Measurements from ENCODE around the gene EGLN2.
"Not testable (repeated sequence)": the region's sequence is repeated elsewhere in the genome, so short reads cannot be mapped to it uniquely, and the experiment has no call there.

The EGLN2 gene

DNA sequence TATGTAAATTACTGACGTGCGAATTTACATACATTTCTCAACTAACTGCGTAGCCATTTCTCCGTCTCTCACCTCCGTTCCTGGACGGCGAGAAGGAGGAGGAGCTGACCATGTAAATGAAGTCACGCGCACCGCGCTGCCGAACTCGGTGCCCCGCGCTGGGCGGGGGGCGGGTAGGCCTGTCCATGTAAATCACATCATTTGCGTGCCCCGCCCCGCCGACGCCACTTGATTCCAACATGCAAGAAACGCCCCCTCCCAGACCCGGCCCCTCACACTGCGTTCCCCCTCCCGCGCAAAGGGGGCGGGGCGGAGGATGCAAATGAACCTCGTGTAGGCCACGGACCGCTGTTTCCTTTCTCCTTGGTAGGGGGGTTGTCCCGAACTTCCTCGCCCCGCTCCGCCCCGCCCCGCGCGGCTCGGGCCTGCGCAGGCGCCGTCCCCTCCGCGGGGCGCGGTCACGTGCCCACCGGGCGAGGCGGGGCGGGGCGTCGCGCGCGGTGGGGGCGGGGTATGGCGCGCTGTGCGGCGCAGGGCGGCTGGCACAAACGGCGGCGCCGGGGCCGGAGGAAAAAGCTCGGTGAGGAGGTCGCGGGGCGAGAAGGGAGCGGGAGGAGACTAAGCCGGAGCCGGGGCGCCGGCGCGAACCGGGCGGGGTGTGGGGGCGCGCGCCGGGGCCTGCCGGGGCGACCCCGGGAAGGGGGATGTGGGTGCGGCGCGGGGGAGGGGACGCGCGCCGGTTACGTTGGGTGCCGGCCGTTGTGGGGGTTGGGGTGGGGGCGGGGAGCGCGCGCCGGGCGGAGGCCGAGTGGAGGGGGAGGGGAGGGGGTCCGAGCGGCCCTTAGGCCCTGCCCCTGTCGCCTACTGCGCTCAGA lies at the start of gene EGLN2:
TSS of gene EGLN2 (plus strand) at position 509 of the 875 bp plus-strand sequence. CDS start 1,382 bp downstream, outside the sequence.
- in situ Hi-C loops (cut with MboI; ENCODE audit: low sequenced_read_pairs): no loop called here

DNA sequence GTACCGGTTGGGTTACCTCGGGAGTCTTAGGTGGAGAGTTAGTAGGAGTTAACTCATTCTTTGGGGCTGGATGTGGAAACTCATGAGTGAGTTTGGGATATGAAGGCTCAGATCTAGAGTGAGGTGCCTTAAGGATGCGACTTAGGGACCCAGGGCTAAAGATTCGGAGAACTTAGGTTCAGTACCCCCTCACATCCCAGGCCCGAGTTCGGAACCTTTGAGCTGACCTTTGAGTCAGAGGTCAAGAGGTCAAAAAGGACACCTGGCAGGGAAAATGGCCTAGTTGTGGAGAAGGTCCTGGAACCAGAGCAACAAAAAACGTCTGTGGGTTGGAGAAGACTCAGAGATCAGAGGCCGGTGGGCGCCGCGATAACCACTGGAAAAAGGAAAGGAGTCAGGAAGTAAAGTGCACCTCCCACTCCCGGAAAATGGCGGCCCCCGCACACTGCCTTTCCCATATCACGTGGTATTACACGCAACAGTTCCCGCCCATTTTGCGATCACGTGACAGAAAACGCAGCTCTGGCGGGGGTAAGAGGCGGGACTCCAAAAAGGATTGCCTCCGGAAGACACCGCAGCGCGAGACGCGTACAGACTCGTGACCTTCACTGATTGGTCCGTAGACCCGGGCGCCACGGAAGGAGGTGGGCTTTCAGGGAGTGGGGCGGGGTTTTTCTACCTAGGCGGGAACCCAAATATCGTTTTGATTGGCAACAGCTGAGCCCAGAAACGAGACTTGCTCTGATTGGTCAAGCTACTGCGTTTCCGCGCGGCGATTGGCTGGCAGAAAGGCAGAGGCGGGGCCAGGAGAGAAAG lies 48.7 kb upstream of the EGLN2 start, which contains the start of gene ACTMAP:
TSS of gene ACTMAP (minus strand) at position 420 of the 816 bp plus-strand sequence. CDS start 674 bp downstream, outside the sequence.
- in situ Hi-C loops (cut with MboI; ENCODE audit: low sequenced_read_pairs): no loop called here

DNA sequence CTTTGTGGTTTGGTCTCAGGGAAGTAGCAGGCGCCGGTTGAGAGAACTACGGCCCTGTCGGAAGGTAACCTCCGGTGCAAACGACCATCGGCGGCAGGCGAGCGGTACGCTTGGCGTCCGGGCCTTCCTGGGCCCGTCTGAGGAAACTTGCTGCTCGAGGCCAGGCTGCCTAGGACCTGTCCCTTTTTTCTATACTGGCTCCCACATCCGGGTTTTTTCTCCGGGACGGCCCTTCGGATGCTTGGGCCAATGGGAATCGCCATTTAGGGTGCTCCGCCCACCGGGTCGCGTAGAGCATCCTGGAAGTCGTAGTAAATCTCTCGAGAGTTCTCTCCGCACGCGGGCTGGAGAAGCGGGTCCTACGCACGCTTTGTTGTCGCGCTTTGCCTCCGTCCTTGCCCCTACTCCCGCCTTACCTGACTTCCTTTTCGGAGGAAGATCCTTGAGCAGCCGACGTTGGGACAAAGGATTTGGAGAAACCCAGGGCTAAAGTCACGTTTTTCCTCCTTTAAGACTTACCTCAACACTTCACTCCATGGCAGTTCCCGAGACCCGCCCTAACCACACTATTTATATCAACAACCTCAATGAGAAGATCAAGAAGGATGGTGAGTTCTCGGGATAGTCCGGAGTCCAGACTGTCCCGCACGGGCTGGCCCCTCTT lies 48.0 kb upstream of the EGLN2 start, which contains the start of gene SNRPA:
TSS of gene SNRPA (plus strand) at position 330 of the 664 bp plus-strand sequence. CDS start at position 536, 206 bp downstream.
- in situ Hi-C loops (cut with MboI; ENCODE audit: low sequenced_read_pairs): no loop called here

DNA sequence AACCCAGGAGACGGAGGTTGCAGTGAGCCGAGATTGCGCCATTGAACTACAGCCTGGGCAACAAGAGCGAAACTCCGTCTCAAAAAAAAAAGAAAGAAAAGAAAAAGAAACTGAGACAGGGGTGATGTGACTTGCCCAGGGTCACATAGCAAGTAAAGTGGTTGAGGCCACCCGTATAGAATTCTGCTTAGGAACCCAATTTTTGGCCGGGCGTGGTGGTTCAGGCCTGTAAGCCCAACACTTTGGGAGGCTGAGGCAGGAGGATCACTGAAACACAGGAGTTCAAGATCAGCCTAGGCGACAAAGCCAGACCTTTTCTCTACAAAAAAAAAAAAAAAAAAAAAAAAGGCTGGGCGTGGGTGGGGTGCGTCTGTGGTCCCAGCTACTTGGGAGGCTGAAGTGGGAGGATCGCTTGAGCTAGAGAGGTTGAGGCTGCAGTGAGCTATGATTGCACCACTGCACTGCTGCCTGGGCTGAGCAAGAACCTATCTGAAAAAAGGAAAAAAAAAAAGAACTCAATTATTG lies 46.7 kb upstream of the EGLN2 start:
- in situ Hi-C loops (cut with MboI; ENCODE audit: low sequenced_read_pairs): no loop called here

DNA sequence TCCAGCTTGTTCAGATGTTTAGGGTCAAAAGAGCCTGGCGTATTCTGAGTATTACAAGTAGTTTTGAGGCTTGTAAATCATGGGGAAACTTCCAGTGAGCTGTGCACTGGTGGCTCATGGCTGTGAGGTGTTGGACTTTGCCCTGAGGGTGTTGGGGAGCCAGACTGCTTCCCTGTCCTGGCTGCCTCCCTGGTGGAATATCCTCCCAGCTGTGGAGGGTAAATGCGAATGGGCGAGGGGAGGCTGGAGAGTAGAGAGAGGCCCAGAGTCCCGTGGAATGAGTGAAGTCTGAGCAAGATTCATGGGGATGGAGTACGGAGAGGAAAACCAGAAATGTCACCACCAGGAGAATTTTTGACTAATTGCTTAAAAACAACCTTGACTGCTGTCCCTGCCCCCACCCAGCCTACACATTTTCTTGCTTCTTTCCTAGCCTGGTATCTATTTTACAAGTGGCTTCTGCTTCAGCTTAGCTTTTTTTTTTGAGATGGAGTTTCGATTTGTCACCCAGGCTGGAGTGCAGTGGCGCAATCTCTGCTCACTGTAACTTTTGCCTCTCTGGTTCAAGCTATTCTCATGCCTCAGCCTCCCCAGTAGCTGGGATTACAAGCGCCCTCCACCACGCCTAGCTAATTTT lies 44.3 kb upstream of the EGLN2 start:
- in situ Hi-C loops (cut with MboI; ENCODE audit: low sequenced_read_pairs): no loop called here

DNA sequence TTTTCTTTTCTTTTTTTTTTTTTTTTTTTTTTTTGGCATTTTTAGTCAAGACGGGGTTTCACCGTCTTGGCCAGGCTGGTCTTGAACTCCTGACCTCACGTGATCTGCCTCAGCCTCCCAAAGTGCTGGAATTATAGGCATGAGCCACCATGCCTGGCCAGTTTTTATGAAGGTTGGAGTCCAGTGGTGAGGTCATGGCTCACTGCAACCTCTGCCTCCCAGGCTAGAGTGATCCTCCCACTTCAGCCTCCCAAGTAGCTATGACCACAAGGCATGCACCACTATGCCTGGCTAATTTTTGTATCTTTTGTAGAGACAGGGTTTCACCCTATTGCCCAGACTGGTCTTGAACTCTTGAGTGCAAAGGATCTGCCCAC lies 43.8 kb upstream of the EGLN2 start:
- in situ Hi-C loops (cut with MboI; ENCODE audit: low sequenced_read_pairs): no loop called here

DNA sequence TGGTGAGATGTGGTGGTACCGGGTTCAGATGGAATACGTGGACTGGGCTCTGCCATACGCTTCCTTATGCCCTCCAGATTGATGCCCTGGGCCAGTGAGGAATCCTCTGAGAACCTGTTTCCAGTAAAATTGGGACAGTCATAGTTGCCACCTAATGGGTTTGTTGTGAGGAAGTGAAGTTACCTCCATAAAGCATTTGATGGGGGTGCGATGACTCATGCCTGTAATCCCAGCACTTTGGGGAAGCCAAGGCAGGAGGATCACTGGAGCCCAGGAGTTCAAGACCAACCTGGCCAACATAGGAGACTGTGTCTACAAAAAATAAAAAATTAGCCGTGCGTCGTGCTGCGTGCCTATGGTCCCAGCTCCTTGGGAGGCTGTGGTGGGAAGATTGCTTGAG lies 43.2 kb upstream of the EGLN2 start:
- in situ Hi-C loops (cut with MboI; ENCODE audit: low sequenced_read_pairs): no loop called here

DNA sequence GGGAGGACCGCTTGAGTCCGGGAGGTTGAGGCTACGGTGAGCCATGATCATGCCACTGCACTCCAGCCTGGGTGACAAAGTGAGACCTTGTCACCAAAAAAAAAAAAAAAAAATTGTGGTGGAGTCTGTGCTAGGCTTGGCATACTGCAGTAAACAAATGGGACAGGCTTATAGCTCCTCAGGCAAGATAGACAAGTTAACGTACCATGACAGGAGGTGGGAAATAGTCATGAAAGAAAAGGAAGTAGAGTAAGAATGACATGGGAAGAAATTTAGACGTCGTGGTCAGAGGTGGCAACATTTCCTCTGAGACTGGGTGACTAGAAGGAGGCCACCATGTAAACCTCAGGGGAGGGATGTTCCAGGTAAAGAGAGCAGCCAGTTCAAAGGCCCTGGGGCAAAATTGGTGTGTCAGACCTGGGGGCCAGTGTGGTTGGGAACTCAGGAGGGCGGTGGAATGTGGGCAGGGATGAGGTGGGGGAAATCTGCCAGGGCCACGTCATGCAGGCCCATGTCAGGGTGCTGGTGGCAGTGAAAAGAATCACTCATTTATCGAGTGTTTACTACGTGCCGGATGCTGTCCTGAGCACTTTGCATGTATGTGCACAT lies 42.4 kb upstream of the EGLN2 start:
- in situ Hi-C loops (cut with MboI; ENCODE audit: low sequenced_read_pairs): no loop called here

DNA sequence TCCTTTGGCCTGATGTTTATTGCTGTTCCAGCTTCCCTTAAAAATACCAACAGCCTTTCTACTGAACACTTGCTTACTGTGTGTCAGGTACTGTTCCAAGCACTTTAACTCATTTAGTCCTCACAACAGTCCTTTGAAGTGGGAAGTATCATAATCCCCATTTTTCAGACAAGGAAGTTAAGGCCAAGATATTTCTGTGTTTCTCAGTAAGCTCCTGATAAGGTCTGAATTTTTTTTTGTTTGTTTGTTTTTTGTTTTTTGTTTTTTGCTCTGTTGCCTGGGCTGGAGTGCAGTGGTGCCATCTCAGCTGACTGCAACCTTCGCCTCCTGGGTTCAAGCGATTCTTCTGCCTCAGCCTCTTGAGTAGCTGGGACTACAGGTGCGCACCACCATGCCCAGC lies 40.5 kb upstream of the EGLN2 start:
- in situ Hi-C loops (cut with MboI; ENCODE audit: low sequenced_read_pairs): no loop called here

DNA sequence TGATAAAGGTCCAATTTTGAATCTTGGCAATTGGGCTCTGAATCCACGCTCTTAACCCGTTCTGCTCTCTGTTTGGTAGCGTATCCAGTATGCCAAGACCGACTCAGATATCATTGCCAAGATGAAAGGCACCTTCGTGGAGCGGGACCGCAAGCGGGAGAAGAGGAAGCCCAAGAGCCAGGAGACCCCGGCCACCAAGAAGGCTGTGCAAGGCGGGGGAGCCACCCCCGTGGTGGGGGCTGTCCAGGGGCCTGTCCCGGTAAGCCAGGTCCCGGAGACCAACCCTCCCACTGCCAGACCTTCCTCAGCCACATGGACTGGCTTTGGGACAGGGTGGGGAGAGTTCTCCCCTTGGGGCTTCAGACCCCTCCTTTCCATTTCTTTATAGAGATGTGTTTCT lies 39.6 kb upstream of the EGLN2 start:
- in situ Hi-C loops (cut with MboI; ENCODE audit: low sequenced_read_pairs): no loop called here

DNA sequence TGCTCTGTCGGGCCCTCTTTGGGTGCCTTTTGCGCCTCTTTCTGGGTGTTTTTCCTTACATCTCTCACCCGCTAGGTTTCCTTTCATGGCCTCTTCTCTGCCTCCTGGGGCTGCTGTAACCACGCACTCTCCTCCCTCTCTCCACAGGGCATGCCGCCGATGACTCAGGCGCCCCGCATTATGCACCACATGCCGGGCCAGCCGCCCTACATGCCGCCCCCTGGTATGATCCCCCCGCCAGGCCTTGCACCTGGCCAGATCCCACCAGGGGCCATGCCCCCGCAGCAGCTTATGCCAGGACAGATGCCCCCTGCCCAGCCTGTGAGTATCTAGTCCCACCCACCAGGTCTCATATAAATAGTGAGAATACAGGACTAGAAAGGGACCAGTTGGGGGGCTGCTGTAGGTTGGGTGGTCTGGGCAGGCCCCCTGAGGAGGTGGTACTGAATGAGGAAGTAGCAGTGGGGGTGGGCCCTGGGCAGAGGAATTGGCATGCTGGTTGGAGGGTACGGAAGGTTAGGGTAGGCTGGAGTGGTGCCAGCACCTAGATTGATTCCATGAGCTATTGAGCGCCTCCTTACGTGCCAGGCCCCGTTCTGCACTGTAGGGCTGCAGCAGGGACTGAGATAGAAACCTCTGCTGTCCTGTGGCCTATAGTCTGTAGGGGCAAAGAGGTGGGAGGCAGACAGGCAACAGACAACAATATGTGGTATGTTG lies 36.1 kb upstream of the EGLN2 start:
- in situ Hi-C loops (cut with MboI; ENCODE audit: low sequenced_read_pairs): no loop called here

DNA sequence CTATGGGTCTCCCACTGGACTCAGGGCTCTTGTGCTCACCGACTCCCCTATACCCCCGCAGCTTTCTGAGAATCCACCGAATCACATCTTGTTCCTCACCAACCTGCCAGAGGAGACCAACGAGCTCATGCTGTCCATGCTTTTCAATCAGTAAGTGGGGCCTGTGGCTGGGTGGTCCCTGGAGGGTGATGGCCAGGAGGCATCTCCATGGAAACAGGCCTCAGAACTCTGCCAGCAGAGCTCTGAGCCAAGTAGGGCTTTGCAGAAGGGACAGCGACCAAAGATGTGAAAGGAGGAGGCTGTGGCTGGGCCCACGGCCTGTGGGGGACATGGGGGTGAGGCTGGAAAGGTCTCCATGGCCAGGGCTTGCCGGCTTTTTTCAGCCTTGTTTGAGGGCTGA lies 35.5 kb upstream of the EGLN2 start:
- in situ Hi-C loops (cut with MboI; ENCODE audit: low sequenced_read_pairs): no loop called here

DNA sequence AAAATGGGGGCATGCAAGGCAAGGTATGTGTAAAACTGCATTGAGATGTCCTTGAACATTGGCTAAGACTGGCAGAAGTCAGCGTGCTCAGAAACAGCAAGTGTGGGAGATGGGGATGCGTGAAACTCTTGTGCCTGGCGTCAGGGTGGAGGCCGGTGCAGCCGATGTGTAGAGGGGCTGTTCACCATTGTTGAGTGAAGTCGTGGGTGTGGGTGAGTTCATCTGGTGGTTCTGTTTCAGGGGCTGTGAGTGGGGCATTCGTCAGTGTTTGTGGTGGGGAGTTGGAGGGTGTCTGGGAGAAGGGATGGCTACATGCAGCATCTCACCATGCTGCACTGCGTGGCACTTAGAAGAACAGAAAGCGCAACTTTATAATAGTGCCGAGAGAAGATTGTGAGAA lies 35.0 kb upstream of the EGLN2 start:
- in situ Hi-C loops (cut with MboI; ENCODE audit: low sequenced_read_pairs): no loop called here

DNA sequence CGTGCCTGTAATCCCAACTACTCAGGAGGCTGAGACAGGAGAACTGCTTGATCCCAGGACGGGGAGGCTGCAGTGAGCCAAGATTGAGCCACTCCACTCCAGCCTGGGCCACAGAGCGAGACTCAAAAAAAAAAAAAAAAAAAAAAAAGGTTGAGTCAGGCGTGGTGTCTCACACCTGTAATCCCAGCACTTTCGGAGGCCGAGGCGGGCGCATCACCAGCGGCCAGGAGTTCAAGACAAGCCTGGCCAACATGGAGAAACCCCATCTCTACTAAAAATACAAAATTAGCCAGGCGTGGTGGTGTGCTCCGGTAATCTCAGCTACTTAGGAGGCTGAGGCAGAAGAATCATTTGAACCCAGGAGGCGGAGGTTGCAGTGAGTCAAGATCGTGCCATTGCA lies 32.6 kb upstream of the EGLN2 start:
- in situ Hi-C loops (cut with MboI; ENCODE audit: low sequenced_read_pairs): not testable (repeated sequence)

DNA sequence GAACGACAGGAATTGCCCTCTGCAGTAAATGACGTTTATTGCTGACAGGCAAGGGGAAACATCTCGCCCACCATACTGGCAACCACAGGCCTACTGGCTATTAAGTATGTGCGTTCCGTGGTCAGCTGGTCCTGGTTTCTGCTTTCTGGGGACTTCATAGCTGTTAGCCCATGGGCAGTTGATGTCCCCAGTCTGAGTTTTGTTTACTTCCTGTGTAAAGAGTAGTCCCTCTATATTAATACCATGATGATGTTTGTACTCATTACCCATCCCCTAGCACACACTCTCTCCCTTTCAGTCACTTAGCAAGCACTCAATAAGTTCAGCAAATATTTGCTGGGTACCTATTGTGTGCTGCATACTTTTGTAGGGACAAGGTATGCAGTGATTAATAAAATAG lies 30.1 kb upstream of the EGLN2 start:
- in situ Hi-C loops (cut with MboI; ENCODE audit: low sequenced_read_pairs): no loop called here

DNA sequence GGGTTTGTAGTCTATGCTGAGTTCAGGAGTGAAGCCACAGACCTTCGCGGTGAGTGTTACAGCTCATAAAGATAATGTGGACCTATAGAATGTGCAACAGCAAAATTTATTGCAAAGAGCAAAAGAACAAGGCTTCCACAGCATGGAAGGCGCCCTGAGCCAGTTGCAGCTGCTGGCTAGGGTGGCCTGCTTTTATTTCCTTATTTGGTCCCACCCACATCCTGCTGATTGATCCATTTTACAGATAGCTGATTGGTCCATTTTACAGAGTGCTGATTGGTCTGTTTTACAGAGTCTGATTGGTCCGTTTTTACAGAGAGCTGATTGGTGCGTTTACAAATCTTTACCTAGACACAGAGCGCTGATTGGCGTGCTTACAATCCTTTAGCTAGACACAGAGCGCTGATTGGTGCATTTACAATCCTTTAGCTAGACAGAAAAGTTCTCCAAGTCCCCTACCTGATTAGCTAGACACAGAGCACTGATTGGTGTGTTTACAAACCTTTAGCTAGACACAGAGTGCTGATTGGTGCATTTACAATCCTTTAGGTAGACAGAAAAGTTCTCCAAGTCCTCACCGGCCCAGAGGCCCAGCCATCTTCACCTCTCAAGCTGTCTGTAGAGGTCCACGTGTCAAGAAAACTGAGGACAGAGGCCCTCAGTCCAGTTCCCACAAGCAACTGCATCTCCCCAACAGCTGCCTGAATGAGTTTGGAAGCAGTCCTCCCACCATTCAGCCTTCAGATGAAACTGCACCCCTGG lies 27.7 kb upstream of the EGLN2 start:
- in situ Hi-C loops (cut with MboI; ENCODE audit: low sequenced_read_pairs): not testable (repeated sequence)

DNA sequence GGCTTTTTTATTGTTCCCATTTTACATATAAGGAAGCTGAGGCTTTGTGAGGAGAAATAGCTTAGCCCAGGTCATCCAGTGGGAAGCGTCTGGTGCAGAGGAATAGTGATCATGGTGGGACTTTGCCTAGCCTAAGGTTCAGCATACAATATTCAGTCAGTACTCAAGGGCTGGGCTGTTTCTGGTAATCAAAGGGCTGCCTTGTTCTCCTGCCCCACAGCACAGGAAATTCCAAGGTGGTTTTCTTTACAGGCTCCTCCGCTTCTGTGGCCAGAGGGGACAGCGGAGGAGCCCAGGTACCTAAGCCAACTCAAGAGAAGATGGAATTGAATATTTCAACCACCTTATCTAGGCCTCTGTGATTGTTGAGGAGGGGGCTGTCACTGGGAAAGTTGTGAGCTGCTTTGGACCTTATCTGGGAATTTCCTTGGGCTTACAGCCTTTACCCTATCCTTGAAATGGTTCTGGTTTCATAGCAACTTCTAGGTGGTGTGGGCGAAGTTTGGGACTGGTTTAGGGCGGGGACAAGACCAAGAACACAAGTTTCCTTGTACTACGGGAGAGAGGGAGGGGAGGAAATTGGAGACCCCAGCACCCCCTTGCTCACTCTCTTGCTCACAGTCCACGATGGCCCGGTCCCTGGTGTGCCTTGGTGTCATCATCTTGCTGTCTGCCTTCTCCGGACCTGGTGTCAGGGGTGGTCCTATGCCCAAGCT lies 23.9 kb upstream of the EGLN2 start, which contains the start of gene MIA:
TSS of gene MIA (plus strand) at position 606 of the 716 bp plus-strand sequence. CDS start at position 628, 22 bp downstream.
- in situ Hi-C loops (cut with MboI; ENCODE audit: low sequenced_read_pairs): no loop called here

DNA sequence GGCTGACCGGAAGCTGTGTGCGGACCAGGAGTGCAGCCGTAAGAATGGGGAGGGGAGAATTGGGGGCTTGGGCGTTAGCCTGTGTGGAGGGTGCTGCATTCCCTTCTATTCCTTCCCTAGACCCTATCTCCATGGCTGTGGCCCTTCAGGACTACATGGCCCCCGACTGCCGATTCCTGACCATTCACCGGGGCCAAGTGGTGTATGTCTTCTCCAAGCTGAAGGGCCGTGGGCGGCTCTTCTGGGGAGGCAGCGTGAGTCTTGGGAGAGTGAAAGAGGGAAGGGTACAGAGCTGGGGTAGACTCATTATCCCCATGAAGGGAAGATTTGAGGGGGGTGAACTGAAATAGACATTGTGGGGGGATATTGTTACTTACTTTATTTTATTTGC lies 23.4 kb upstream of the EGLN2 start:
- in situ Hi-C loops (cut with MboI; ENCODE audit: low sequenced_read_pairs): no loop called here

All from HL-60/S4 treated with retinoic acid at 250 ng/mL for 4 days and 3 days (cell line).